ENCODE measurements around the gene SLC2A4.

- TF ChIP-seq CTCF (IDR thresholded peaks at IDR 0.05; ENCODE audit: insufficient read depth, low read depth, low read length), result no peak
- no peak for TF ChIP-seq EZH2 (IDR thresholded peaks at IDR 0.05; ENCODE audit: insufficient read depth, low read length)
Observed at GRCh38 chr17:7252176-7253043, 29.1 kb upstream of the SLC2A4 start, which contains the start of gene ELP5.

All from astrocyte (in vitro differentiated cells and primary cell).